Parathyroid adenoma (tissue), 2 donors: ENCODE data around the gene PDSS2.
"Not testable (repeated sequence)": the region's sequence is repeated elsewhere in the genome, so short reads cannot be mapped to it uniquely, and the experiment has no call there.

Experiments used
- H2AFZ ChIP-seq: fragments of 300-600 bp; sonication (generic); one replicate; pipeline ENCODE4 v1.7.0; 2017; ENCODE audit warnings: antibody characterized with exemption, mild to moderate bottlenecking
- H3K27ac ChIP-seq: fragments of 300-600 bp; sonication (generic); one replicate; pipeline ENCODE4 v1.7.0; 2017
- H3K27me3 ChIP-seq: fragments of 300-600 bp; sonication (generic); one replicate; pipeline ENCODE4 v1.7.0; 2017; ENCODE audit warnings: low read length; ENCODE audit not compliant: control insufficient read depth, insufficient read depth
- H3K36me3 ChIP-seq: fragments of 300-600 bp; sonication (generic); one replicate; pipeline ENCODE4 v1.7.0; 2017; ENCODE audit warnings: low read length; ENCODE audit not compliant: control insufficient read depth, insufficient read depth
- H3K4me1 ChIP-seq: fragments of 300-600 bp; sonication (generic); one replicate; pipeline ENCODE4 v1.7.0; 2017; ENCODE audit warnings: control low read depth
- H3K4me2 ChIP-seq: fragments of 300-600 bp; sonication (generic); one replicate; pipeline ENCODE4 v1.7.0; 2017; ENCODE audit warnings: low read length
- H3K4me3 ChIP-seq: fragments of 300-600 bp; sonication (generic); one replicate; pipeline ENCODE4 v1.7.0; 2017; ENCODE audit warnings: low read depth, low read length
- H3K79me2 ChIP-seq: fragments of 300-600 bp; sonication (generic); one replicate; pipeline ENCODE4 v1.7.0; 2017; ENCODE audit warnings: control low read depth
- H3K9ac ChIP-seq: fragments of 300-600 bp; sonication (generic); one replicate; pipeline ENCODE4 v1.7.0; 2017; ENCODE audit warnings: mild to moderate bottlenecking
- H3K9me3 ChIP-seq: fragments of 300-600 bp; sonication (generic); one replicate; pipeline ENCODE4 v1.7.0; 2017; ENCODE audit warnings: low read length; ENCODE audit not compliant: control insufficient read depth
- TF ChIP-seq, protein P1 (sequence below): fragments of 300-600 bp; sonication (generic); IDR thresholded peaks from one replicate; pipeline ENCODE4 v1.7.0; 2017; ENCODE audit warnings: antibody characterized with exemption, mild to moderate bottlenecking
- donor health status: primary hyperparathyroidism.

The PDSS2 gene

DNA sequence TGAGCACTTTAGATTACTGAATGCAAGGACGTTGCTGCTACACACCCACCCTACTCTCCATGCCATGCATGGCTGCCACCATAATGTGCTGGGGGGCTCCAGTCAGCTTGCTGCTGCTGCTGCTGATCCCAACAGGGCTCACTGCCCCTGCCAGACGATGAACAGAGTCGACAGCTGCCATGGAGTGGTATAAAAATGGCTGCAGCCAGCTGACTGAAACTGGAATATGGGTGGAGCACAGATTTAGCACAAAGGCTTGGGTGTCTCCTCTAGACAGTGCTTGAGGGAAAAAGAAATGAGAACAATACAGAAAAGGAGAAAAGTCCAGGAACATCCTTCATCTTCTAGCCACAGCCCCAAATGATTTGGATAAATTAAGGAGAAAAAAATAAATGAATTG lies 150.7 kb downstream of the PDSS2 start:
- H3K27ac ChIP-seq = no peak overlapping the region
- peaks cover 8% of the 10 kb centered on the region for H3K79me2 ChIP-seq
- no peaks in the 10 kb centered on the region for H3K36me3 ChIP-seq
- TF ChIP-seq, protein P1, sequence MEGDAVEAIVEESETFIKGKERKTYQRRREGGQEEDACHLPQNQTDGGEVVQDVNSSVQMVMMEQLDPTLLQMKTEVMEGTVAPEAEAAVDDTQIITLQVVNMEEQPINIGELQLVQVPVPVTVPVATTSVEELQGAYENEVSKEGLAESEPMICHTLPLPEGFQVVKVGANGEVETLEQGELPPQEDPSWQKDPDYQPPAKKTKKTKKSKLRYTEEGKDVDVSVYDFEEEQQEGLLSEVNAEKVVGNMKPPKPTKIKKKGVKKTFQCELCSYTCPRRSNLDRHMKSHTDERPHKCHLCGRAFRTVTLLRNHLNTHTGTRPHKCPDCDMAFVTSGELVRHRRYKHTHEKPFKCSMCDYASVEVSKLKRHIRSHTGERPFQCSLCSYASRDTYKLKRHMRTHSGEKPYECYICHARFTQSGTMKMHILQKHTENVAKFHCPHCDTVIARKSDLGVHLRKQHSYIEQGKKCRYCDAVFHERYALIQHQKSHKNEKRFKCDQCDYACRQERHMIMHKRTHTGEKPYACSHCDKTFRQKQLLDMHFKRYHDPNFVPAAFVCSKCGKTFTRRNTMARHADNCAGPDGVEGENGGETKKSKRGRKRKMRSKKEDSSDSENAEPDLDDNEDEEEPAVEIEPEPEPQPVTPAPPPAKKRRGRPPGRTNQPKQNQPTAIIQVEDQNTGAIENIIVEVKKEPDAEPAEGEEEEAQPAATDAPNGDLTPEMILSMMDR = no peak
- no peaks in the 10 kb centered on the region for H3K9me3 ChIP-seq
- no peaks in the 10 kb centered on the region for H3K4me1 ChIP-seq
- H2AFZ ChIP-seq = no peak overlapping the region
- H3K4me3 ChIP-seq = no peak overlapping the region
- no peak overlapping the region for H3K4me2 ChIP-seq
- no peak overlapping the region for H3K9ac ChIP-seq
- no peaks in the 10 kb centered on the region for H3K27me3 ChIP-seq

DNA sequence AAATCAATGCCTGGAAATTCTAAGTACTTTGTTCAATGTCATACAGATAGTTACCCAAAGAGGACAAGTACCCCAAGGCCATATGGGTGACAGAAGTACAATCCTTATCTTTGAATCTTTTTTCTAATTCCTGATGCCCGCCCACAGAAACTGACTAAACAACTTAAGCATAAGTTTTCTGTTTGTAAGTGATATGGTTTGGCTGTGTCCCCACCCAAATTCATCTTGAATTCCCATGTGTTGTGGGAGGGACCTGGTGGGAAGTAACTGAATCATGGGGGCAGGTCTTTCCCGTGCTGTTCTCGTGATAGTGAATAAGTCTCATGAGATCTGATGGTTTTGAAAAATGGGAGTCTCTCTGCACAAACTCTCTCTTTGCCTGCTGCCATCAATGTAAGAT lies 153.4 kb downstream of the PDSS2 start:
- not testable (repeated sequence) for H3K4me1 ChIP-seq

DNA sequence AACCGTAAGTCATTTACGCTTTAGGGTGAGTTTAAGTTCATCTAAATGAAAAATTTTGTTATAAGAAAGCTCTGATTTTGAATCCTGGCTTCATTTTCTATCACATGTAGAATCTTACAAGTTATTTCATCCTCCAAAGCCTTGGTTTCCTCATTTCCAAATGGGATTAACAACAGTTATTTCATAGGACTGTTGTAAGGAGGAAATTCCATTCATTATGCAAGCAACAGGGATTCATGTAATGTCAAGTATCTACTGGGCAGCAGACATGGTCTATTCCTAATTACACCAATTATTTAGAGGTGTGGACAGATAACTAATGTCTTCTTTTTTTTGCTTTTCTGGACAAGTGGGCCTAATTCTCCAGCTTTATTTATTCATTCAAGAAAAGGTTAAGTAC lies 154.0 kb downstream of the PDSS2 start:
- no peak overlapping the region for H3K27ac ChIP-seq
- H3K27me3 ChIP-seq = no peaks in the 10 kb centered on the region
- no peak overlapping the region for H3K4me3 ChIP-seq
- H3K36me3 ChIP-seq = no peaks in the 10 kb centered on the region
- no peak overlapping the region for H2AFZ ChIP-seq
- H3K4me2 ChIP-seq = no peak overlapping the region
- H3K4me1 ChIP-seq = no peaks in the 10 kb centered on the region
- TF ChIP-seq, protein P1 = no peak
- H3K9me3 ChIP-seq = no peaks in the 10 kb centered on the region
- H3K79me2 ChIP-seq = peaks cover 6% of the 10 kb centered on the region
- H3K9ac ChIP-seq = no peak overlapping the region

More for the DNA sequence above, 153.4 kb downstream of the PDSS2 start:
- not testable (repeated sequence) for H3K27ac ChIP-seq, H3K4me2 ChIP-seq, H3K79me2 ChIP-seq, H3K27me3 ChIP-seq, H3K36me3 ChIP-seq, H3K4me3 ChIP-seq, H3K9me3 ChIP-seq, H2AFZ ChIP-seq, H3K9ac ChIP-seq

DNA sequence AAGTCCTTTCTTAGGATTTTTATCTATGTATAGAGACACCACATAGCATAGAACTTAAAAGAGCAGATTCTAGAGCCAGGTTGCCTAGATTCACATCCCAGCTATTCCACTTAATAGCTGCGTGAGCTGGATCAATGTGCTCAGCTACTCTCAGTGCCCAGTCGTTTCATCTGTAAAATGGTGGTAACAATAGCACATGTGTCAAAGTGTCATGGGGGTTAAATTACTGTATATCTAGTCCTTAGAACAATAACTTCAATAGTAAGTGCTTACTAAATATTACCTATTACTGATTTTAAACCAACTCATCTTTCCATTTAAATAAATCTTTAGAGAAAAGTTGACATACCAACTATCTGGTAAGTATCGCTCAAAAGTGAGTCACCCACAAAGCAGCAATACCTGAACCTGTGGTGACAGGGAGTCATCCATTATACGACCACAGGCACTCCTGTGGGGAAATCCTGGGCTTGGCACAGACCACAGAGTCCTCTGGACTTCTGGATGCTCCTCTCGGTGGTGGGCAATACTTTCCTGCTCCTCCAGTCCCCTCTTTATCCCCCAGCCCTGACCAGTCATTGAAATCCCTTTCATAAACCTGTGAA lies 154.8 kb downstream of the PDSS2 start:
- no peaks in the 10 kb centered on the region for H3K36me3 ChIP-seq
- no peaks in the 10 kb centered on the region for H3K27me3 ChIP-seq
- no peaks in the 10 kb centered on the region for H3K9me3 ChIP-seq
- TF ChIP-seq, protein P1 = no peak
- H3K9ac ChIP-seq = no peak overlapping the region
- no peak overlapping the region for H3K4me2 ChIP-seq
- no peak overlapping the region for H3K4me3 ChIP-seq
- no peak overlapping the region for H3K27ac ChIP-seq
- no peaks in the 10 kb centered on the region for H3K4me1 ChIP-seq
- peaks cover 6% of the 10 kb centered on the region for H3K79me2 ChIP-seq
- no peak overlapping the region for H2AFZ ChIP-seq

DNA sequence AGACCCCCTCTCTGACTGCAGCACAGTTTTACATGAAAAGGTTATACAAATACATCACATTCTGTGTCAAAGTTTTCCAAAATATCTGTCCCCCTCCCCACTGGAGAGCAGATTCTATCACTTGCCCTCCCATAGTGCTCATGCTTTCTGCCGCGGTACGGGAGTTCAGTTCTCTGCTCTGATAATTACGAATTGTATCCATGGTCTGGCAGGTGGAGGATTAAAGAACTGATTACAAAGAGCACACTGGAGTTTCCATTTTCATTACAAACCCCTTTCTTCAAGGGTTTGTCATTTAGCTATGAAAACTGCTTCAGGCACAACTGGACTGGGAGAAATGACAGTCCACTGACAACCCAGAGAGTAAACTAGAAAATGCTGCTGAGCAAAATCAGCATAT lies 166.0 kb downstream of the PDSS2 start:
- peak overlapping the region; percentile 57 for H2AFZ ChIP-seq
- no peaks in the 10 kb centered on the region for H3K36me3 ChIP-seq
- H3K9ac ChIP-seq = no peak overlapping the region
- no peak overlapping the region for H3K4me2 ChIP-seq
- no peaks in the 10 kb centered on the region for H3K79me2 ChIP-seq
- TF ChIP-seq, protein P1 = no peak
- no peaks in the 10 kb centered on the region for H3K9me3 ChIP-seq
- no peak overlapping the region for H3K27ac ChIP-seq
- no peaks in the 10 kb centered on the region for H3K27me3 ChIP-seq
- H3K4me3 ChIP-seq = no peak overlapping the region
- H3K4me1 ChIP-seq = peaks cover 7% of the 10 kb centered on the region
